Activated CD8-positive, alpha-beta T cell treated with anti-CD3 and anti-CD28 coated beads for 36 hours (primary cell): ENCODE data around the gene SPPL2A. TPM values are rescaled to one million over a fixed set of nuclear protein-coding genes. Genes with fewer than 3 reads are reported as not detected.

Experiments used
- ATAC-seq: fragments of 200-7000 bp; cut with Tn5 transposase; one replicate; pipeline ENCODE4 v1.10.0; 2021; ENCODE audit warnings: mild to moderate bottlenecking, moderate library complexity
- CTCF ChIA-PET: fragments of 350-600 bp; sonication (Branson Sonifier 250); formaldehyde crosslinking; loops from one replicate; lab custom pipeline; 2021; ENCODE audit warnings: antibody characterized with exemption; lab: Charles Lee
- POLR2A ChIA-PET: fragments of 350-600 bp; sonication (Branson Sonifier 250); formaldehyde crosslinking; loops from one replicate; lab custom pipeline; 2021; ENCODE audit warnings: antibody characterized with exemption; lab: Charles Lee
- DNase-seq: peaks from one replicate; pipeline ENCODE4 v3.0.0-alpha.2; 2020
- H3K27ac Mint-ChIP-seq: one replicate; pipeline ENCODE4 v1.8.0; 2021; ENCODE audit warnings: mild to moderate bottlenecking, mixed read lengths
- H3K27me3 Mint-ChIP-seq: one replicate; pipeline ENCODE4 v1.8.0; 2021; ENCODE audit warnings: mixed read lengths
- H3K36me3 Mint-ChIP-seq: one replicate; pipeline ENCODE4 v1.8.0; 2021; ENCODE audit warnings: low read depth, mixed read lengths
- H3K4me1 Mint-ChIP-seq: one replicate; pipeline ENCODE4 v1.8.0; 2021; ENCODE audit warnings: low read depth, mixed read lengths
- H3K4me3 Mint-ChIP-seq: one replicate; pipeline ENCODE4 v1.8.0; 2021; ENCODE audit warnings: mild to moderate bottlenecking, moderate library complexity, mixed read lengths
- H3K9me3 Mint-ChIP-seq: one replicate; pipeline ENCODE4 v1.8.0; 2021; ENCODE audit warnings: mixed read lengths
- CTCF ChIP-seq: fragments of 200-600 bp; IDR thresholded peaks from one replicate; pipeline ENCODE4 v1.8.0; 2022; ENCODE audit warnings: antibody characterized with exemption, mild to moderate bottlenecking
- intact Hi-C: fragments of 100-400 bp; cut with micrococcal nuclease; formaldehyde crosslinking; loops from one replicate; pipeline ENCODE4 v1.10.0; 2022
- total RNA-seq, 2 experiments: library from RNA; stranded (reverse); gene quantifications; one replicate each; pipeline ENCODE4 v1.2.3, GENCODE V29; 2021

The SPPL2A gene
- total RNA-seq, 2 experiments from 2014 or later = 47.7 to 48.8 TPM

- Mint-ChIP-seq H3K4me1 (peaks cover 3% of the 10 kb centered on the region), H3K27ac (no peak overlapping the region), H3K27me3 (no peaks in the 10 kb centered on the region), H3K4me3 (no peak overlapping the region), H3K9me3 (no peaks in the 10 kb centered on the region), H3K36me3 (no peaks in the 10 kb centered on the region)
- POLR2A ChIA-PET = no interaction called here
- CTCF ChIA-PET = no interaction called here
- intact Hi-C loops = no loop called here
- DNase-seq (no peak), ATAC-seq (no peak)
- TF ChIP-seq CTCF = no peak
These were observed 32.4 kb upstream of the SPPL2A start for GRCh38 chr15:50797926-50798325.

- H3K9me3 Mint-ChIP-seq = no peaks in the 10 kb centered on the region
- no peaks in the 10 kb centered on the region for H3K4me1 Mint-ChIP-seq
- intact Hi-C loops = no loop called here
- no peak overlapping the region for H3K4me3 Mint-ChIP-seq
- POLR2A ChIA-PET = no interaction called here
- no peaks in the 10 kb centered on the region for H3K36me3 Mint-ChIP-seq
- ATAC-seq (no peak), DNase-seq (no peak)
- no peak overlapping the region for H3K27ac Mint-ChIP-seq
- H3K27me3 Mint-ChIP-seq = no peaks in the 10 kb centered on the region
- no peak for TF ChIP-seq CTCF
- CTCF ChIA-PET = interaction anchor here (0.9 to 1.4 kb wide), 2 partner anchors 10 to 17 kb away, joined by 4 to 5 read pairs; no protein-coding TSS in a partner anchor
These were observed 26.0 kb upstream of the SPPL2A start for GRCh38 chr15:50791486-50791885.

GRCh38 chr15:50790778-50791453 lies 25.4 kb upstream of the SPPL2A start:
- ChIA-PET POLR2A (no interaction called here), CTCF (interaction anchor here (0.9 to 1.4 kb wide), 2 partner anchors 9 to 16 kb away, joined by 4 to 5 read pairs; no protein-coding TSS in a partner anchor)
- Mint-ChIP-seq H3K4me3 (no peak overlapping the region), H3K27me3 (no peaks in the 10 kb centered on the region), H3K36me3 (no peaks in the 10 kb centered on the region), H3K27ac (no peak overlapping the region), H3K4me1 (no peaks in the 10 kb centered on the region), H3K9me3 (no peaks in the 10 kb centered on the region)
- no peak for DNase-seq
- no peak for TF ChIP-seq CTCF
- ATAC-seq = no peak
- intact Hi-C loops = no loop called here

- intact Hi-C loops = no loop called here
- no peaks in the 10 kb centered on the region for H3K9me3 Mint-ChIP-seq
- DNase-seq (no peak), ATAC-seq (no peak)
- H3K27ac Mint-ChIP-seq = no peak overlapping the region
- H3K4me3 Mint-ChIP-seq = no peak overlapping the region
- no peak for TF ChIP-seq CTCF
- CTCF ChIA-PET = no interaction called here
- no peaks in the 10 kb centered on the region for H3K4me1 Mint-ChIP-seq
- H3K36me3 Mint-ChIP-seq = no peaks in the 10 kb centered on the region
- H3K27me3 Mint-ChIP-seq = no peaks in the 10 kb centered on the region
- POLR2A ChIA-PET = no interaction called here
These were observed 21.4 kb upstream of the SPPL2A start for GRCh38 chr15:50786871-50787270.

GRCh38 chr15:50786438-50786837 lies 20.9 kb upstream of the SPPL2A start:
- Mint-ChIP-seq H3K4me3 (no peak overlapping the region), H3K9me3 (no peaks in the 10 kb centered on the region), H3K27ac (no peak overlapping the region), H3K36me3 (no peaks in the 10 kb centered on the region), H3K27me3 (no peaks in the 10 kb centered on the region), H3K4me1 (no peaks in the 10 kb centered on the region)
- no peak for TF ChIP-seq CTCF
- ChIA-PET POLR2A (no interaction called here), CTCF (no interaction called here)
- no peak for DNase-seq
- intact Hi-C loops = no loop called here
- no peak for ATAC-seq
